ENCODE results near the gene HTD2.
"Not testable (repeated sequence)": the region's sequence is repeated elsewhere in the genome, so short reads cannot be mapped to it uniquely, and the experiment has no call there.

HTD2 gene

GRCh38 chr3:58274027-58274614, 32.2 kb upstream of the HTD2 start:
- Mint-ChIP-seq H3K9me3 (peaks cover 29% of the 10 kb centered on the region), H3K27me3 (ENCODE audit: low read depth, poor library complexity) (peaks cover 5% of the 10 kb centered on the region), H3K4me3 (no peak overlapping the region), H3K36me3 (ENCODE audit: low read depth) (peaks cover 61% of the 10 kb centered on the region), H3K4me1 (no peaks in the 10 kb centered on the region), H3K27ac (no peak overlapping the region)
- no peak for DNase-seq
- no peak for TF ChIP-seq CTCF (IDR thresholded peaks at IDR 0.05)

- Mint-ChIP-seq H3K4me3 (no peak overlapping the region), H3K36me3 (ENCODE audit: low read depth) (peaks cover 78% of the 10 kb centered on the region)
These were observed 25.3 kb upstream of the HTD2 start for GRCh38 chr3:58281069-58281468.

GRCh38 chr3:58285334-58285733, 21.0 kb upstream of the HTD2 start:
- no peak for DNase-seq
- peaks cover 7% of the 10 kb centered on the region for H3K4me1 Mint-ChIP-seq
- peaks cover 15% of the 10 kb centered on the region for H3K9me3 Mint-ChIP-seq
- peaks cover 49% of the 10 kb centered on the region for H3K36me3 Mint-ChIP-seq (ENCODE audit: low read depth)
- peak overlapping the region; percentile 52 for H3K27ac Mint-ChIP-seq
- no peak for TF ChIP-seq CTCF (IDR thresholded peaks at IDR 0.05)
- peaks cover 6% of the 10 kb centered on the region for H3K27me3 Mint-ChIP-seq (ENCODE audit: low read depth, poor library complexity)
- no peak overlapping the region for H3K4me3 Mint-ChIP-seq

More at GRCh38 chr3:58281069-58281468, 25.3 kb upstream of the HTD2 start:
- Mint-ChIP-seq H3K27me3 (ENCODE audit: low read depth, poor library complexity) (peaks cover 3% of the 10 kb centered on the region), H3K27ac (no peak overlapping the region), H3K9me3 (peaks cover 36% of the 10 kb centered on the region), H3K4me1 (peaks cover 7% of the 10 kb centered on the region)
- TF ChIP-seq CTCF (IDR thresholded peaks at IDR 0.05) = no peak
- DNase-seq = no peak

GRCh38 chr3:58287354-58287753, 19.0 kb upstream of the HTD2 start:
- Mint-ChIP-seq H3K9me3 (peaks cover 27% of the 10 kb centered on the region), H3K27ac (no peak overlapping the region), H3K4me1 (peaks cover 16% of the 10 kb centered on the region), H3K4me3 (no peak overlapping the region), H3K36me3 (ENCODE audit: low read depth) (peaks cover 46% of the 10 kb centered on the region), H3K27me3 (ENCODE audit: low read depth, poor library complexity) (peaks cover 6% of the 10 kb centered on the region)
- no peak for DNase-seq
- no peak for TF ChIP-seq CTCF (IDR thresholded peaks at IDR 0.05)

GRCh38 chr3:58288011-58288728, 18.1 kb upstream of the HTD2 start:
- no peak overlapping the region for H3K4me3 Mint-ChIP-seq
- H3K27ac Mint-ChIP-seq = no peak overlapping the region
- H3K9me3 Mint-ChIP-seq = peaks cover 27% of the 10 kb centered on the region
- DNase-seq = no peak
- no peak for TF ChIP-seq CTCF (IDR thresholded peaks at IDR 0.05)
- H3K27me3 Mint-ChIP-seq (ENCODE audit: low read depth, poor library complexity) = peaks cover 6% of the 10 kb centered on the region
- peaks cover 41% of the 10 kb centered on the region for H3K36me3 Mint-ChIP-seq (ENCODE audit: low read depth)
- peaks cover 16% of the 10 kb centered on the region for H3K4me1 Mint-ChIP-seq

GRCh38 chr3:58288964-58289613, 17.2 kb upstream of the HTD2 start:
- H3K27ac Mint-ChIP-seq; H3K27me3 Mint-ChIP-seq (ENCODE audit: low read depth, poor library complexity); DNase-seq; H3K4me3 Mint-ChIP-seq: not testable (repeated sequence)
- Mint-ChIP-seq H3K4me1 (peaks cover 16% of the 10 kb centered on the region), H3K9me3 (peaks cover 27% of the 10 kb centered on the region), H3K36me3 (ENCODE audit: low read depth) (peaks cover 44% of the 10 kb centered on the region)

GRCh38 chr3:58290446-58290845, 15.9 kb upstream of the HTD2 start:
- not testable (repeated sequence) for H3K27me3 Mint-ChIP-seq (ENCODE audit: low read depth, poor library complexity); DNase-seq; H3K4me3 Mint-ChIP-seq; H3K27ac Mint-ChIP-seq; H3K4me1 Mint-ChIP-seq
- Mint-ChIP-seq H3K9me3 (peaks cover 33% of the 10 kb centered on the region), H3K36me3 (ENCODE audit: low read depth) (peaks cover 44% of the 10 kb centered on the region)

Measured in nephron progenitor cell (in vitro differentiated cells).